DOHH2 (cell line): ENCODE results near the gene TMEM121B.

ENCODE experiments used
- H3F3A ChIP-seq: fragments of 200-600 bp; sonication (generic), shearing (Covaris generic); 2 replicates; pipeline ENCODE4 v1.6.0; 2016; ENCODE audit warnings: antibody characterized with exemption, mild to moderate bottlenecking; ENCODE audit not compliant: control insufficient read depth, insufficient read depth
- H3K27ac ChIP-seq: fragments of 200-600 bp; sonication (generic); 2 replicates; pipeline ENCODE4 v1.5.1; 2014; ENCODE audit warnings: low read depth, mild to moderate bottlenecking, low read length, moderate library complexity
- H3K27me3 ChIP-seq: fragments of 200-600 bp; sonication (generic); 2 replicates; pipeline ENCODE4 v1.6.1; 2014; ENCODE audit warnings: mild to moderate bottlenecking, low read length, mixed read lengths; ENCODE audit not compliant: control insufficient read depth
- H3K36me3 ChIP-seq: fragments of 200-600 bp; sonication (generic); 2 replicates; pipeline ENCODE4 v1.6.1; 2014; ENCODE audit warnings: mild to moderate bottlenecking, low read length, moderate library complexity, mixed read lengths; ENCODE audit not compliant: control insufficient read depth
- H3K4me1 ChIP-seq: fragments of 200-600 bp; sonication (generic); 2 replicates; pipeline ENCODE4 v1.6.1; 2014; ENCODE audit warnings: mild to moderate bottlenecking, low read length, mixed read lengths; ENCODE audit not compliant: control insufficient read depth
- H3K4me2 ChIP-seq: fragments of 200-600 bp; sonication (generic); 2 replicates; pipeline ENCODE4 v1.6.0; 2014; ENCODE audit warnings: mild to moderate bottlenecking, low read length, moderate library complexity
- H3K4me3 ChIP-seq: fragments of 200-600 bp; sonication (generic); 2 replicates; pipeline ENCODE4 v1.5.1; 2014; ENCODE audit warnings: mild to moderate bottlenecking, low read length, mixed read lengths
- H3K79me2 ChIP-seq: fragments of 200-600 bp; sonication (generic); 2 replicates; pipeline ENCODE4 v1.6.1; 2014; ENCODE audit warnings: mild to moderate bottlenecking, low read length, mixed read lengths; ENCODE audit not compliant: control insufficient read depth
- H3K9me2 ChIP-seq: fragments of 200-600 bp; sonication (generic); replicated peaks from 2 replicates; pipeline ENCODE4 v1.6.1; 2014; ENCODE audit warnings: mild to moderate bottlenecking, low read length, mixed read lengths; ENCODE audit not compliant: control insufficient read depth
- H3K9me3 ChIP-seq: fragments of 200-600 bp; sonication (generic); 2 replicates; pipeline ENCODE4 v1.6.1; 2014; ENCODE audit warnings: antibody characterized with exemption, low read length, mixed read lengths; ENCODE audit not compliant: control insufficient read depth, insufficient read depth
- H4K20me1 ChIP-seq: fragments of 200-600 bp; sonication (generic); 2 replicates; pipeline ENCODE4 v1.6.0; 2014; ENCODE audit warnings: low read depth, mild to moderate bottlenecking, antibody characterized with exemption, low read length, moderate library complexity; ENCODE audit not compliant: control insufficient read depth, insufficient read depth
- CTCF ChIP-seq: fragments of 200-600 bp; sonication (generic); IDR thresholded peaks from one replicate; pipeline ENCODE4 v1.5.1; 2014; ENCODE audit warnings: antibody characterized with exemption, mild to moderate bottlenecking, low read depth, low read length; ENCODE audit not compliant: poor library complexity, severe bottlenecking
- EZH2phosphoT487 ChIP-seq: fragments of 200-600 bp; sonication (generic); IDR thresholded peaks from 2 replicates; pipeline ENCODE4 v1.6.1; 2017; ENCODE audit warnings: borderline replicate concordance, mild to moderate bottlenecking, antibody characterized with exemption, low read length, moderate library complexity, mixed read lengths

The TMEM121B gene

GRCh38 chr22:17133137-17133536 is 12.0 kb upstream of the TMEM121B start:
- Histone ChIP-seq H3K9me2 (no peaks in the 10 kb centered on the region), H3K4me1 (peaks cover 36% of the 10 kb centered on the region), H3K9me3 (no peaks in the 10 kb centered on the region), H3K27me3 (no peaks in the 10 kb centered on the region), H3F3A (no peaks in the 10 kb centered on the region), H3K4me3 (no peak overlapping the region), H3K79me2 (no peaks in the 10 kb centered on the region), H4K20me1 (no peaks in the 10 kb centered on the region), H3K27ac (peak overlapping the region; percentile 18; the same call in 1 of the 2 replicates), H3K36me3 (peaks cover 12% of the 10 kb centered on the region), H3K4me2 (no peak overlapping the region; the same call in none of the 2 replicates)
- no peak for TF ChIP-seq EZH2phosphoT487

GRCh38 chr22:17132112-17132511 is 11.0 kb upstream of the TMEM121B start:
- H3K27me3 ChIP-seq = no peaks in the 10 kb centered on the region
- H3K4me2 ChIP-seq = peak overlapping the region; percentile 79

GRCh38 chr22:17131686-17132085 is 10.5 kb upstream of the TMEM121B start:
- Histone ChIP-seq H3K79me2 (no peaks in the 10 kb centered on the region), H3K4me2 (peak overlapping the region; percentile 79), H3K9me3 (no peaks in the 10 kb centered on the region), H3K36me3 (no peaks in the 10 kb centered on the region; the same call in 1 of the 2 replicates), H3K4me1 (peaks cover 36% of the 10 kb centered on the region), H3K27me3 (no peaks in the 10 kb centered on the region), H3K27ac (peak overlapping the region; percentile 56), H4K20me1 (no peaks in the 10 kb centered on the region), H3F3A (no peaks in the 10 kb centered on the region), H3K4me3 (peak overlapping the region; percentile 60), H3K9me2 (no peaks in the 10 kb centered on the region)
- TF ChIP-seq EZH2phosphoT487 (no peak), CTCF (no peak)

More at GRCh38 chr22:17132112-17132511, 11.0 kb upstream of the TMEM121B start:
- Histone ChIP-seq H3K9me3 (no peaks in the 10 kb centered on the region), H3K27ac (peak overlapping the region; percentile 56), H3K4me1 (peaks cover 36% of the 10 kb centered on the region), H3F3A (no peaks in the 10 kb centered on the region), H3K4me3 (peak overlapping the region; percentile 60), H3K79me2 (no peaks in the 10 kb centered on the region), H3K36me3 (peaks cover 4% of the 10 kb centered on the region), H4K20me1 (no peaks in the 10 kb centered on the region), H3K9me2 (no peaks in the 10 kb centered on the region)
- TF ChIP-seq CTCF = no peak
- no peak for TF ChIP-seq EZH2phosphoT487

- no peak overlapping the region for H3K4me3 ChIP-seq
- H3K36me3 ChIP-seq = no peaks in the 10 kb centered on the region; the same call in 1 of the 2 replicates
- no peaks in the 10 kb centered on the region for H3K27me3 ChIP-seq
- H3K9me3 ChIP-seq = no peaks in the 10 kb centered on the region
- peaks cover 36% of the 10 kb centered on the region for H3K4me1 ChIP-seq
- H3K4me2 ChIP-seq = no peak overlapping the region
- H3K9me2 ChIP-seq = no peaks in the 10 kb centered on the region
- H3K27ac ChIP-seq = no peak overlapping the region
- no peaks in the 10 kb centered on the region for H3K79me2 ChIP-seq
- TF ChIP-seq CTCF = no peak
- TF ChIP-seq EZH2phosphoT487 = no peak
- no peaks in the 10 kb centered on the region for H3F3A ChIP-seq
- no peaks in the 10 kb centered on the region for H4K20me1 ChIP-seq
Measured at GRCh38 chr22:17130199-17130598, 9.0 kb upstream of the TMEM121B start.
